ENCODE results near the gene GUCA2A. TPM values are rescaled to one million over a fixed set of nuclear protein-coding genes. Genes with fewer than 3 reads are reported as not detected.
A peak's percentile ranks its signal among the peaks of the same experiment; 100 is the strongest.

The GUCA2A gene
- total RNA-seq, 1 experiment from 2014 or later, result not detected

DNA sequence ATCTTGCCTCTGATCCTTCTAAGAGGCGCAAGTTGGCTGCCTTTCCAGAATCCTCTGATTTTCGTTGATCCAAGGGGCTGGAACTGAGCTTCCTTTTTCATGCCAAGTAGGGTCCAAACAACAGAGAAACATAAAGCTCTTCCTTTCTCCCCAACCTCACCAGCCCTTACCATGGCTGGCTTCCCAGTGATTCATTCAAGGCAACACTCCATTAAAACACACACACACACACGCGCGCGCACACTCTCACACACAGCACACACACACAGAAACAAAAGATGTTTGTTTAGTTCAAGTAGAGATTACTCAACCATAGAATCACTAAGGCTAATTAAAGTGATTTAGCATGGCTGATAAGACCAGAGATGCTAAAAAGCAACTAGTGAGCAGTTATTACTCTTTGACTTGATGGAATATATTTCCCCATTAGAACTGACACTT lies 13.0 kb upstream of the GUCA2A start:
- no peak overlapping the region for H3K4me3 ChIP-seq (ENCODE audit: low read depth in 2 of 2, low read length in 2 of 2)
- BruUV-seq (replicated peaks), result no TSS peak
- no peak for ATAC-seq
- POLR2A ChIA-PET, result interaction anchor here (0.6 kb wide), 1 partner anchor 138 kb away, joined by 8 read pairs; no protein-coding TSS in a partner anchor
- peaks cover 15% of the 10 kb centered on the region for H3K36me3 ChIP-seq (ENCODE audit: control insufficient read depth, insufficient read depth, low read length)
- H3K27me3 ChIP-seq (ENCODE audit: control insufficient read depth, insufficient read depth, low read length), result no peaks in the 10 kb centered on the region
- H3K27ac ChIP-seq (ENCODE audit: low read length), result no peak overlapping the region
- H3K4me1 ChIP-seq (ENCODE audit: control insufficient read depth, insufficient read depth, low read length), result no peaks in the 10 kb centered on the region; the same call in 1 of the 2 replicates
- no peaks in the 10 kb centered on the region for H3K9me3 ChIP-seq (ENCODE audit: control insufficient read depth, insufficient read depth, low read depth, low read length)
- no peak for DNase-seq (ENCODE audit: low read depth, low spot score)
- in situ Hi-C loops (cut with HindIII; ENCODE audit: low pct_unique_long_range_greater_than_20kb, low sequenced_read_pairs), result no loop called here
- CTCF ChIA-PET, result interaction anchor here (1.0 kb wide), 1 partner anchor 287 kb away, joined by 3 read pairs; no protein-coding TSS in a partner anchor
- intact Hi-C loops (cut with micrococcal nuclease; ENCODE audit: unreplicated experiment), result loop anchor here (5.0 to 10.0 kb wide), 2 partner anchors 137 to 160 kb away; partner anchors contain the start of gene FOXJ3
- TF ChIP-seq SIN3A (IDR thresholded peaks at IDR 0.05; ENCODE audit: borderline replicate concordance, insufficient read depth, low read depth, low read length) (no peak), CTCF (IDR thresholded peaks at IDR 0.05) (no peak), TCF7L2 (IDR thresholded peaks at IDR 0.05; ENCODE audit: low read depth, low read length) (no peak), POLR2AphosphoS5 (IDR thresholded peaks at IDR 0.05; ENCODE audit: low read depth, low read length) (no peak)
- TF ChIP-seq, protein P1, sequence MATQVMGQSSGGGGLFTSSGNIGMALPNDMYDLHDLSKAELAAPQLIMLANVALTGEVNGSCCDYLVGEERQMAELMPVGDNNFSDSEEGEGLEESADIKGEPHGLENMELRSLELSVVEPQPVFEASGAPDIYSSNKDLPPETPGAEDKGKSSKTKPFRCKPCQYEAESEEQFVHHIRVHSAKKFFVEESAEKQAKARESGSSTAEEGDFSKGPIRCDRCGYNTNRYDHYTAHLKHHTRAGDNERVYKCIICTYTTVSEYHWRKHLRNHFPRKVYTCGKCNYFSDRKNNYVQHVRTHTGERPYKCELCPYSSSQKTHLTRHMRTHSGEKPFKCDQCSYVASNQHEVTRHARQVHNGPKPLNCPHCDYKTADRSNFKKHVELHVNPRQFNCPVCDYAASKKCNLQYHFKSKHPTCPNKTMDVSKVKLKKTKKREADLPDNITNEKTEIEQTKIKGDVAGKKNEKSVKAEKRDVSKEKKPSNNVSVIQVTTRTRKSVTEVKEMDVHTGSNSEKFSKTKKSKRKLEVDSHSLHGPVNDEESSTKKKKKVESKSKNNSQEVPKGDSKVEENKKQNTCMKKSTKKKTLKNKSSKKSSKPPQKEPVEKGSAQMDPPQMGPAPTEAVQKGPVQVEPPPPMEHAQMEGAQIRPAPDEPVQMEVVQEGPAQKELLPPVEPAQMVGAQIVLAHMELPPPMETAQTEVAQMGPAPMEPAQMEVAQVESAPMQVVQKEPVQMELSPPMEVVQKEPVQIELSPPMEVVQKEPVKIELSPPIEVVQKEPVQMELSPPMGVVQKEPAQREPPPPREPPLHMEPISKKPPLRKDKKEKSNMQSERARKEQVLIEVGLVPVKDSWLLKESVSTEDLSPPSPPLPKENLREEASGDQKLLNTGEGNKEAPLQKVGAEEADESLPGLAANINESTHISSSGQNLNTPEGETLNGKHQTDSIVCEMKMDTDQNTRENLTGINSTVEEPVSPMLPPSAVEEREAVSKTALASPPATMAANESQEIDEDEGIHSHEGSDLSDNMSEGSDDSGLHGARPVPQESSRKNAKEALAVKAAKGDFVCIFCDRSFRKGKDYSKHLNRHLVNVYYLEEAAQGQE (IDR thresholded peaks at IDR 0.05; ENCODE audit: insufficient read depth in 1 of 2, low read depth in 2 of 2, low read length in 1 of 2), result no peak

GRCh38 chr1:42176902-42177519 lies 12.5 kb upstream of the GUCA2A start:
- no peaks in the 10 kb centered on the region for H3K27me3 ChIP-seq (ENCODE audit: control insufficient read depth, insufficient read depth, low read length)
- peak; percentile 83 for ATAC-seq
- no peak overlapping the region for H3K4me3 ChIP-seq (ENCODE audit: low read depth in 2 of 2, low read length in 2 of 2)
- DNase-seq (ENCODE audit: low read depth, low spot score), result peak; percentile 24
- CTCF ChIA-PET, result interaction anchor here (1.0 kb wide), 1 partner anchor 287 kb away, joined by 3 read pairs; no protein-coding TSS in a partner anchor
- POLR2A ChIA-PET, result interaction anchor here (0.6 kb wide), 1 partner anchor 139 kb away, joined by 8 read pairs; no protein-coding TSS in a partner anchor
- BruUV-seq (replicated peaks), result TSS peak; percentile 51
- peaks cover 15% of the 10 kb centered on the region for H3K36me3 ChIP-seq (ENCODE audit: control insufficient read depth, insufficient read depth, low read length)
- in situ Hi-C loops (cut with HindIII; ENCODE audit: low pct_unique_long_range_greater_than_20kb, low sequenced_read_pairs), result no loop called here
- intact Hi-C loops (cut with micrococcal nuclease; ENCODE audit: unreplicated experiment), result loop anchor here (5.0 to 10.0 kb wide), 2 partner anchors 138 to 160 kb away; partner anchors contain the start of gene FOXJ3
- no peak overlapping the region for H3K27ac ChIP-seq (ENCODE audit: low read length)
- TF ChIP-seq, protein P1 (IDR thresholded peaks at IDR 0.05; ENCODE audit: insufficient read depth in 1 of 2, low read depth in 2 of 2, low read length in 1 of 2), result no peak
- peak; percentile 91 for TF ChIP-seq CTCF (IDR thresholded peaks at IDR 0.05)
- no peak for TF ChIP-seq TCF7L2 (IDR thresholded peaks at IDR 0.05; ENCODE audit: low read depth, low read length)
- no peak for TF ChIP-seq SIN3A (IDR thresholded peaks at IDR 0.05; ENCODE audit: borderline replicate concordance, insufficient read depth, low read depth, low read length)
- no peak for TF ChIP-seq POLR2AphosphoS5 (IDR thresholded peaks at IDR 0.05; ENCODE audit: low read depth, low read length)
- no peaks in the 10 kb centered on the region for H3K9me3 ChIP-seq (ENCODE audit: control insufficient read depth, insufficient read depth, low read depth, low read length)
- no peaks in the 10 kb centered on the region; the same call in 1 of the 2 replicates for H3K4me1 ChIP-seq (ENCODE audit: control insufficient read depth, insufficient read depth, low read length)

All from Panc1 (cell line).